Endothelial cell (in vitro differentiated cells): ENCODE results near the gene STAT4. TPM values are rescaled to one million over a fixed set of nuclear protein-coding genes. Genes with fewer than 3 reads are reported as not detected.

ENCODE experiments used
- DNase-seq: peaks from one replicate; pipeline ENCODE4 v3.0.0; 2021; ENCODE audit warnings: low spot score
- H3K27ac Mint-ChIP-seq: one replicate; pipeline ENCODE4 v1.8.0; 2021; ENCODE audit warnings: mixed read lengths, inconsistent platforms; ENCODE audit not compliant: unreplicated experiment
- H3K27me3 Mint-ChIP-seq: one replicate; pipeline ENCODE4 v1.8.0; 2021; ENCODE audit warnings: mild to moderate bottlenecking, moderate library complexity, mixed read lengths, inconsistent platforms; ENCODE audit not compliant: unreplicated experiment
- H3K36me3 Mint-ChIP-seq: one replicate; pipeline ENCODE4 v1.8.0; 2021; ENCODE audit warnings: mild to moderate bottlenecking, low read depth, mixed read lengths, inconsistent platforms; ENCODE audit not compliant: unreplicated experiment
- H3K4me1 Mint-ChIP-seq: one replicate; pipeline ENCODE4 v1.8.0; 2021; ENCODE audit warnings: mild to moderate bottlenecking, mixed read lengths, inconsistent platforms; ENCODE audit not compliant: unreplicated experiment
- H3K4me3 Mint-ChIP-seq: one replicate; pipeline ENCODE4 v1.8.0; 2021; ENCODE audit warnings: mild to moderate bottlenecking, mixed read lengths, inconsistent platforms; ENCODE audit not compliant: unreplicated experiment
- H3K9me3 Mint-ChIP-seq: one replicate; pipeline ENCODE4 v1.8.0; 2021; ENCODE audit warnings: mixed read lengths, inconsistent platforms; ENCODE audit not compliant: unreplicated experiment
- total RNA-seq: library from RNA; stranded (reverse); fragmentation: NEBNext Ultra II Directional; extraction: Animal tissue kit (Norgen Biotek cat#: 25700); gene quantifications from one replicate; pipeline ENCODE4 v1.2.1, GENCODE V29; 2021; ENCODE audit not compliant: unreplicated experiment
- TF ChIP-seq, protein P1 (sequence below): fragments of 200-600 bp; sonication (generic); IDR thresholded peaks from one replicate; pipeline ENCODE4 v1.5.0; 2021; ENCODE audit warnings: antibody characterized with exemption; ENCODE audit not compliant: unreplicated experiment

Gene STAT4
- total RNA-seq, 1 donor from 2014 or later = 1.1 TPM

- Mint-ChIP-seq H3K4me3 (no peak overlapping the region), H3K27me3 (no peaks in the 10 kb centered on the region), H3K4me1 (peaks cover 3% of the 10 kb centered on the region), H3K36me3 (no peaks in the 10 kb centered on the region), H3K27ac (no peak overlapping the region), H3K9me3 (no peaks in the 10 kb centered on the region)
- TF ChIP-seq, protein P1, sequence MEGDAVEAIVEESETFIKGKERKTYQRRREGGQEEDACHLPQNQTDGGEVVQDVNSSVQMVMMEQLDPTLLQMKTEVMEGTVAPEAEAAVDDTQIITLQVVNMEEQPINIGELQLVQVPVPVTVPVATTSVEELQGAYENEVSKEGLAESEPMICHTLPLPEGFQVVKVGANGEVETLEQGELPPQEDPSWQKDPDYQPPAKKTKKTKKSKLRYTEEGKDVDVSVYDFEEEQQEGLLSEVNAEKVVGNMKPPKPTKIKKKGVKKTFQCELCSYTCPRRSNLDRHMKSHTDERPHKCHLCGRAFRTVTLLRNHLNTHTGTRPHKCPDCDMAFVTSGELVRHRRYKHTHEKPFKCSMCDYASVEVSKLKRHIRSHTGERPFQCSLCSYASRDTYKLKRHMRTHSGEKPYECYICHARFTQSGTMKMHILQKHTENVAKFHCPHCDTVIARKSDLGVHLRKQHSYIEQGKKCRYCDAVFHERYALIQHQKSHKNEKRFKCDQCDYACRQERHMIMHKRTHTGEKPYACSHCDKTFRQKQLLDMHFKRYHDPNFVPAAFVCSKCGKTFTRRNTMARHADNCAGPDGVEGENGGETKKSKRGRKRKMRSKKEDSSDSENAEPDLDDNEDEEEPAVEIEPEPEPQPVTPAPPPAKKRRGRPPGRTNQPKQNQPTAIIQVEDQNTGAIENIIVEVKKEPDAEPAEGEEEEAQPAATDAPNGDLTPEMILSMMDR = no peak
- DNase-seq = no peak
Observed at GRCh38 chr2:191149391-191149790, 1.4 kb downstream of the STAT4 start.

GRCh38 chr2:191148791-191149190 is 2.0 kb downstream of the STAT4 start:
- Mint-ChIP-seq H3K9me3 (no peaks in the 10 kb centered on the region), H3K36me3 (no peaks in the 10 kb centered on the region), H3K4me1 (peaks cover 3% of the 10 kb centered on the region), H3K27me3 (no peaks in the 10 kb centered on the region), H3K27ac (no peak overlapping the region), H3K4me3 (no peak overlapping the region)
- TF ChIP-seq, protein P1 = no peak
- no peak for DNase-seq

DNA sequence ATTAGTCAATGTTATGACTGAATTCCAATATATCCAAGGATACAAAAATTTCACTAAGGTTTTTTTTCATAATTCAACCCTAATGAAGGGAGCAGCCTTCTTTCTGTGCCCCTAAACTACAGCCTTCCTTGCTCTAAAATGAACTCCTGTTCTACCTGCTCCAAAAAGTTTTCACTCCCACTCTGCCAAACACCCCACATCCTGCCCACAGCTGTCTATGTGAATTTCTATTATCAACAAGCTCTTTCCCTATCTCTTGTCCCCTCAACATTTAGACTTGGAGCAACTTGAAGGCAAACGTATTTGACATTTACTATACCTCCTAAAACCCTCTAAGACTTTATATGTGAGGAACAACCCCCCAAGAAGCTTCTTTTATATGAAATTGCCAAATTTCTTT is 2.5 kb downstream of the STAT4 start:
- no peak overlapping the region for H3K27ac Mint-ChIP-seq

DNA sequence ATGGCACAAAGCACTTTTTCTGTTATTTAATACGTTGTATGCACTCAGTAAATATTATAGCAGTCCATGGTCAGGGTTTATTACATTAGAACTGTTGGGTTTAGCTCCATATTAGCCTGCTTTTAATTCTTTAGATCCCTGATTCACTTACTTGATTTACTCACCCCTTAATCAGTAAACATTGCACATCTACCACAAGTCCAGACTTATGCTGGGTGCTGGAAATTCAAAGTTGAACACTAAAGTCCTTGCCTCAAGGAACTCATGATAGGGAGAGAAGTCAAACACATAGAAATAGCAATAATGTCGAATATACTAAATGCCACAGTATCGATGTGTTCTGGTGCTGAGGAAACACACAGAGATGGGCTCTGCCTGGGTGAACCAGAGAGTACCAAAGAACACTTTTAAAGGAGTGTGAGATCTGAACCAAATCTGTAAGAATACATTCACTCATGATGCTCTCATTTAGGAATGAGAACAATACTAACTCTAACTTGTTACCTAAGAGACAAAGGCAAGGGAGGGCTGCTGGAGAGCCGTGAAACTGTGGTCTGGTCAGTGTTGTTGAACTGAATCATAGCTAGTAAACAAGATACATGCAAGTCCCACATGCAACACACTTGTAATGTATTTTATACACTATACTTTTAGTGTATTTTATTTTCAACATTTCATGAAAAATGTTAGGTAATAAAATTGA is 4.9 kb downstream of the STAT4 start:
- no peaks in the 10 kb centered on the region for H3K9me3 Mint-ChIP-seq
- TF ChIP-seq, protein P1 = no peak

More for the DNA sequence above, 2.5 kb downstream of the STAT4 start:
- no peak for DNase-seq
- no peaks in the 10 kb centered on the region for H3K36me3 Mint-ChIP-seq
- TF ChIP-seq, protein P1 = no peak
- no peaks in the 10 kb centered on the region for H3K9me3 Mint-ChIP-seq
- no peaks in the 10 kb centered on the region for H3K27me3 Mint-ChIP-seq
- H3K4me1 Mint-ChIP-seq = peaks cover 3% of the 10 kb centered on the region
- H3K4me3 Mint-ChIP-seq = no peak overlapping the region

DNA sequence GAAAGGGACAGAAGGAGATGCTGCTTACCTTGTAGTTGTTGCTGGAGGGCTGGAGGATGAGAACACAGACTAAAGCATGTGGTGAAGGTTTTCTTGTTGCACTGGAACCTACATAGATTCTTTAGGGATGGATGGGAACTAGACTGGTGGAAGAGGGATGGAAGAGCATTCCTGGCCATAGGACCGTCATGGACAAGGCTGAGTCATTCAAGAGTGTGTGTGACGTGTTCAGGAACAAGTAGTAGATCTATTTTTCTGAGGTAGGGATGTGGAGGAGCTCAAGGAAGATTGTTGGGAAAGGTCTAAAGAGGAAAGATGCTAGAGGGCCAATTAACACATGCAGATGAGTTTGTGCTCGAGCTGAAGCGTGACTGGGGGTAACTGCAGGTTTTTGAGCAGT is 6.6 kb downstream of the STAT4 start:
- no peak overlapping the region for H3K4me3 Mint-ChIP-seq
- H3K27me3 Mint-ChIP-seq = no peaks in the 10 kb centered on the region
- H3K27ac Mint-ChIP-seq = no peak overlapping the region
- H3K4me1 Mint-ChIP-seq = no peaks in the 10 kb centered on the region
- DNase-seq = no peak
- TF ChIP-seq, protein P1 = no peak
- H3K9me3 Mint-ChIP-seq = no peaks in the 10 kb centered on the region
- H3K36me3 Mint-ChIP-seq = no peaks in the 10 kb centered on the region

More for the DNA sequence above, 4.9 kb downstream of the STAT4 start:
- Mint-ChIP-seq H3K36me3 (no peaks in the 10 kb centered on the region), H3K27ac (no peak overlapping the region), H3K4me1 (peaks cover 3% of the 10 kb centered on the region), H3K4me3 (no peak overlapping the region), H3K27me3 (no peaks in the 10 kb centered on the region)
- no peak for DNase-seq
